ENCODE results near the gene SLC22A1. TPM values are rescaled to one million over a fixed set of nuclear protein-coding genes. Genes with fewer than 3 reads are reported as not detected.

Gene SLC22A1
- total RNA-seq, 1 donor from 2014 or later, result under 0.01 TPM

GRCh38 chr6:160190973-160191372 is 69.4 kb downstream of the SLC22A1 start:
- no peak for TF ChIP-seq CTCF (IDR thresholded peaks at IDR 0.05; ENCODE audit: insufficient read depth, low read length, severe bottlenecking)
- no peak overlapping the region for H3K4me3 ChIP-seq (ENCODE audit: low read depth, low read length)
- FAIRE-seq (no peak), DNase-seq (ENCODE audit: low read depth) (no peak)
- H3K27me3 ChIP-seq (ENCODE audit: control insufficient read depth, insufficient read depth, low read length), result no peaks in the 10 kb centered on the region
- no peaks in the 10 kb centered on the region for H3K36me3 ChIP-seq (ENCODE audit: control insufficient read depth, insufficient read depth, low read length)

- FAIRE-seq (no peak), DNase-seq (ENCODE audit: low read depth) (no peak)
- Histone ChIP-seq H3K36me3 (ENCODE audit: control insufficient read depth, insufficient read depth, low read length) (no peaks in the 10 kb centered on the region), H3K27me3 (ENCODE audit: control insufficient read depth, insufficient read depth, low read length) (no peaks in the 10 kb centered on the region), H3K4me3 (ENCODE audit: low read depth, low read length) (no peak overlapping the region)
- no peak for TF ChIP-seq CTCF (IDR thresholded peaks at IDR 0.05; ENCODE audit: insufficient read depth, low read length, severe bottlenecking)
These were observed 71.2 kb downstream of the SLC22A1 start for GRCh38 chr6:160192840-160193239.

GRCh38 chr6:160194808-160195207 is 73.2 kb downstream of the SLC22A1 start:
- TF ChIP-seq CTCF (IDR thresholded peaks at IDR 0.05; ENCODE audit: insufficient read depth, low read length, severe bottlenecking), result no peak
- Histone ChIP-seq H3K4me3 (ENCODE audit: low read depth, low read length) (no peak overlapping the region), H3K27me3 (ENCODE audit: control insufficient read depth, insufficient read depth, low read length) (no peaks in the 10 kb centered on the region), H3K36me3 (ENCODE audit: control insufficient read depth, insufficient read depth, low read length) (no peaks in the 10 kb centered on the region)
- FAIRE-seq (no peak), DNase-seq (ENCODE audit: low read depth) (no peak)

GRCh38 chr6:160197662-160198061 is 76.0 kb downstream of the SLC22A1 start:
- no peak for TF ChIP-seq CTCF (IDR thresholded peaks at IDR 0.05; ENCODE audit: insufficient read depth, low read length, severe bottlenecking)
- Histone ChIP-seq H3K36me3 (ENCODE audit: control insufficient read depth, insufficient read depth, low read length) (no peaks in the 10 kb centered on the region), H3K27me3 (ENCODE audit: control insufficient read depth, insufficient read depth, low read length) (no peaks in the 10 kb centered on the region), H3K4me3 (ENCODE audit: low read depth, low read length) (no peak overlapping the region)
- DNase-seq (ENCODE audit: low read depth) (no peak), FAIRE-seq (no peak)

GRCh38 chr6:160198606-160199211 is 77.1 kb downstream of the SLC22A1 start:
- FAIRE-seq (no peak), DNase-seq (ENCODE audit: low read depth) (no peak)
- TF ChIP-seq CTCF (IDR thresholded peaks at IDR 0.05; ENCODE audit: insufficient read depth, low read length, severe bottlenecking), result no peak
- Histone ChIP-seq H3K4me3 (ENCODE audit: low read depth, low read length) (no peak overlapping the region), H3K36me3 (ENCODE audit: control insufficient read depth, insufficient read depth, low read length) (no peaks in the 10 kb centered on the region), H3K27me3 (ENCODE audit: control insufficient read depth, insufficient read depth, low read length) (no peaks in the 10 kb centered on the region)

- Histone ChIP-seq H3K36me3 (ENCODE audit: control insufficient read depth, insufficient read depth, low read length) (no peaks in the 10 kb centered on the region), H3K4me3 (ENCODE audit: low read depth, low read length) (no peak overlapping the region), H3K27me3 (ENCODE audit: control insufficient read depth, insufficient read depth, low read length) (no peaks in the 10 kb centered on the region)
- FAIRE-seq (peak; percentile 28), DNase-seq (ENCODE audit: low read depth) (no peak)
- no peak for TF ChIP-seq CTCF (IDR thresholded peaks at IDR 0.05; ENCODE audit: insufficient read depth, low read length, severe bottlenecking)
These were observed 79.4 kb downstream of the SLC22A1 start for GRCh38 chr6:160201061-160201460.

Measured in bronchial epithelial cell (primary cell).